ENCODE data around the gene WDR18.

Gene WDR18

GRCh38 chr19:984165-984967 lies at the start of gene WDR18:
TSS of gene WDR18 (plus strand) at chr19:984345. CDS start at chr19:984354, 9 bp downstream.
- peak; percentile 78 for DNase-seq

- DNase-seq = no peak
Measured at GRCh38 chr19:934865-935479, 49.2 kb upstream of the WDR18 start.

GRCh38 chr19:936175-936546 lies 48.0 kb upstream of the WDR18 start:
- DNase-seq = no peak

GRCh38 chr19:937259-937694 lies 46.9 kb upstream of the WDR18 start:
- DNase-seq = no peak

- DNase-seq = no peak
Measured at GRCh38 chr19:938233-938923, 45.8 kb upstream of the WDR18 start.

GRCh38 chr19:939439-939838 lies 44.7 kb upstream of the WDR18 start:
- no peak for DNase-seq

GRCh38 chr19:939922-940321 lies 44.2 kb upstream of the WDR18 start:
- DNase-seq = no peak

GRCh38 chr19:940591-941291 lies 43.4 kb upstream of the WDR18 start:
- peak; percentile 26 for DNase-seq

- no peak for DNase-seq
Measured at GRCh38 chr19:941292-942132, 42.6 kb upstream of the WDR18 start.

- DNase-seq = no peak
Measured at GRCh38 chr19:942133-942645, 42.0 kb upstream of the WDR18 start.

GRCh38 chr19:943551-944170 lies 40.5 kb upstream of the WDR18 start:
- DNase-seq = no peak

- DNase-seq = no peak
Measured at GRCh38 chr19:944171-944567, 40.0 kb upstream of the WDR18 start.

GRCh38 chr19:944663-945241 lies 39.4 kb upstream of the WDR18 start:
- no peak for DNase-seq

GRCh38 chr19:945401-946252 lies 38.5 kb upstream of the WDR18 start:
- no peak for DNase-seq

- DNase-seq = no peak
Measured at GRCh38 chr19:947090-947706, 36.9 kb upstream of the WDR18 start.

- DNase-seq = no peak
Measured at GRCh38 chr19:947707-948539, 36.2 kb upstream of the WDR18 start.

GRCh38 chr19:948842-949496 lies 35.2 kb upstream of the WDR18 start:
- DNase-seq = no peak

GRCh38 chr19:950352-951066 lies 33.6 kb upstream of the WDR18 start:
- no peak for DNase-seq

Data from NCI-H510A treated with DMSO at 0.1 percent for 48 hours (cell line).